Fibroblast of mammary gland (primary cell): ENCODE measurements around the gene SUZ12.
"Not testable (repeated sequence)": the region's sequence is repeated elsewhere in the genome, so short reads cannot be mapped to it uniquely, and the experiment has no call there.

ENCODE experiments used
- DNase-seq: peaks from one replicate; pipeline ENCODE4 v3.0.0-alpha.2; 2010; ENCODE audit warnings: low read depth
- H3K4me3 ChIP-seq: 2 replicates; pipeline ENCODE4 v1.5.1; 2011; ENCODE audit warnings: low read depth, mild to moderate bottlenecking, low read length, moderate library complexity; ENCODE audit not compliant: control insufficient read depth
- CTCF ChIP-seq: conservative IDR thresholded peaks from 2 replicates; pipeline ENCODE4 v1.5.1; 2011; ENCODE audit warnings: low read depth, low read length, inconsistent platforms; ENCODE audit not compliant: control insufficient read depth, insufficient read depth

Gene SUZ12

GRCh38 chr17:31926100-31926729 lies 10.6 kb upstream of the SUZ12 start:
- no peak for DNase-seq
- no peak for TF ChIP-seq CTCF
- H3K4me3 ChIP-seq, result no peak overlapping the region

- no peak for TF ChIP-seq CTCF
- DNase-seq, result no peak
- H3K4me3 ChIP-seq, result no peak overlapping the region
Measured at GRCh38 chr17:31931756-31932155, 5.1 kb upstream of the SUZ12 start.

- DNase-seq, result no peak
- TF ChIP-seq CTCF, result no peak
- no peak overlapping the region for H3K4me3 ChIP-seq
Measured at GRCh38 chr17:31935512-31935911, 1.3 kb upstream of the SUZ12 start.

GRCh38 chr17:31937926-31938641 lies 1.3 kb downstream of the SUZ12 start:
- H3K4me3 ChIP-seq, result peak overlapping the region; percentile 70
- DNase-seq, result not testable (repeated sequence)

- DNase-seq, H3K4me3 ChIP-seq: not testable (repeated sequence)
Measured at GRCh38 chr17:31941916-31942315, 5.1 kb downstream of the SUZ12 start.

GRCh38 chr17:31942396-31942795 lies 5.6 kb downstream of the SUZ12 start:
- DNase-seq, H3K4me3 ChIP-seq: not testable (repeated sequence)

GRCh38 chr17:31951953-31952352 lies 15.1 kb downstream of the SUZ12 start:
- not testable (repeated sequence) for DNase-seq, H3K4me3 ChIP-seq

- DNase-seq, H3K4me3 ChIP-seq: not testable (repeated sequence)
Measured at GRCh38 chr17:31964131-31964530, 27.3 kb downstream of the SUZ12 start.

- TF ChIP-seq CTCF, result no peak
- H3K4me3 ChIP-seq, result no peak overlapping the region
- no peak for DNase-seq
Measured at GRCh38 chr17:31967648-31968047, 30.8 kb downstream of the SUZ12 start.

GRCh38 chr17:31970416-31970815 lies 33.6 kb downstream of the SUZ12 start:
- not testable (repeated sequence) for DNase-seq, H3K4me3 ChIP-seq

GRCh38 chr17:31974269-31975071 lies 37.7 kb downstream of the SUZ12 start:
- H3K4me3 ChIP-seq, result not testable (repeated sequence)
- DNase-seq, result peak; percentile 8

- not testable (repeated sequence) for H3K4me3 ChIP-seq
- DNase-seq, result peak; percentile 2
Measured at GRCh38 chr17:31975391-31975790, 38.6 kb downstream of the SUZ12 start.

- H3K4me3 ChIP-seq, DNase-seq: not testable (repeated sequence)
Measured at GRCh38 chr17:31991821-31992220, 55.0 kb downstream of the SUZ12 start.
